AML-193 (cell line): Measurements from ENCODE around the gene PLIN5.
"Not testable (repeated sequence)": the region's sequence is repeated elsewhere in the genome, so short reads cannot be mapped to it uniquely, and the experiment has no call there.

Experiments
- DNase-seq, 2 experiments: peaks; one replicate each; lab custom pipeline; 2025; lab: John Stamatoyannopoulos, UW

PLIN5 gene

DNA sequence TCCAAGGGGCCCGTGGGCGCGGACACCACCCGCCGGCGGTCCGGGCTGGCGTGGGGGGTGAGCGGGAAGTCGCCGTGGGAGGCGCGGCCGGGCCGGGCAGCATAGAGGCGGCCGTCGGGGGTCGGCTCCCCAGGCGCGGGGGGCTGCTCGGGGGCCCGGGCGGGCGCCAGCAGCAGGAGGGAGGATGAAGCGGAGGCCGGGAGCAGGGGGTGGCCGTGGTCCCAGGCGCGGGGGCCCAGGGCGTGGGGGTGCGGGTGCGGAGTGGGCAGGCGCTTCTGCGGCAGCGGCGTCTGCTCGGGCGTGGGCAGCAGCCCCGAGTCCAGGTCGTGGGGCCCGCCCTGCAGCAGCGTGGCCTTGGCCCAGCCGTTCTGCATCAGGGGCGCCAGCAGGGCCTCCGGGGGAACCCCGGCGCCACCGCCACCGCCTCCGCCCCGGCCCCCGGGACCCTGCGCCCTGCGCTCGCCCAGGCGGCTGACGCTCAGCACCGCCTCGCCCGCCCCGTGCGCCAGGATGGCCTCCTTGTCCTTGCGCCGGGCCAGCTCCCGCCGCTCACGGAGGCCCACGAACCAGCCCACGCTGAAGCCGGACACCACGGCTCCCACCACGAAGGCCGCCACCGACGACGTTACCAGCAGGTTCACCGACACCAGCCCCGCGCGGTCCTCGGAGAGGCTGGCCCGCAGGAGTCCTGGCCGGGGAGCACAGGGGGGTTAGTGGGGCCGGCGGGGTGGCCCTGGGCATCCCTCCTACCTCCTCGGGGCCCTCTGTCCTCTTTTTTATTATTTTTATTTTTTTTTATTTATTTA lies 9.0 kb upstream of the PLIN5 start:
- no peak for DNase-seq

- DNase-seq = peak in 1 of 2 experiments; percentile 12
Measured at GRCh38 chr19:4542896-4543841, 8.1 kb upstream of the PLIN5 start.

DNA sequence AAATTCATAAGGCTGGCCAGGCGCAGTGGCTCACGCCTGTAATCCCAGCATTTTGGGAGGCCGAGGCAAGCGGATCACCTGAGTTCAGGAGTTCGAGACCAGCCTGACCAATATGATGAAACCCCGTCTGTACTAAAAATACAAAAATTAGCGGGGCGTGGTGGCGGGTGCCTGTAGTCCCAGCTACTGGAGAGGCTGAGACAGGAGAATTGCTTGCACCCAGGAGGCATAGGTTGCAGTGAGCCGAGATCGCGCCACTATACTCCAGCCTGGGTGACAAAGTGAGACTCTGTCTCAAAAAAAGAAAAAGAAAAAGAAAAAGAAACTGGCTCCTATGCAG lies 6.8 kb upstream of the PLIN5 start:
- not testable (repeated sequence) for DNase-seq

DNA sequence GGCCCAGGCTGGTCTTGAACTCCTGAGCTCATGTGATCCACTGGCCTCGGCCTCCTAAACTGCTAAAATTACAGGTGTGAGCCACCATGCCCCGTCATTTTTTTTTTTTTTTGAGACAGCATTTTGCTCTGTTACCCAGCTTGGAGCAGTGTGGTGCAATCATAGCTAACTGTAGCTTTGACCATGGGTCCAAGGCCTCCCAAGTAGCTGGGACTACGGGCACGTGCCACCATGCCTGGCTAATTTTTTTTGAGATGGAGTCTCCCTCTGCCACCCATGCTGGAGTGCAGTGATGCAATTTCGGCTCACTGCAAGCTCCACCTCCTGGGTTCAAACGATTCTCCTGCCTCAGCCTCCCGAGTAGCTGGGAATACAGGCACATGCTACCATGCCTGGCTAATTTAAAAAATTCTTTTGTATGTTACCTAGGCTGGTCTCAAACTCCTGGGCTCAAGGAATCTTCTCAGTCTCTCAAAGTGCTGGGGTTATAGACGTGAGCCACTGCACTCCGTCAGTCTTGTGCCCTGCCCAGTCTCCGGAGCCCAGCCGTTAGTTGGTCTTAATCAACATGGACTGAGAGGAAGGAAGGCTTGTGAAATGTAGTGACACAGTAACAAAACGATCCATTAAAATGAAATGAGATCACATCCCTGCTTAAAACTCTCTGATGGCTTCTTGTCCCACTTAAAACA lies 6.2 kb upstream of the PLIN5 start:
- peak; percentile 51 to 57 for DNase-seq

- DNase-seq = peak; percentile 80 to 90
Measured at GRCh38 chr19:4539693-4540581, 4.9 kb upstream of the PLIN5 start, which contains the start of gene LRG1. LRG1 (minus strand) TSS chr19:4540036; CDS start chr19:4540013, 23 bp downstream.

GRCh38 chr19:4539169-4539692 lies 4.2 kb upstream of the PLIN5 start:
- DNase-seq = no peak

GRCh38 chr19:4538601-4538954 lies 3.6 kb upstream of the PLIN5 start:
- DNase-seq = no peak

DNA sequence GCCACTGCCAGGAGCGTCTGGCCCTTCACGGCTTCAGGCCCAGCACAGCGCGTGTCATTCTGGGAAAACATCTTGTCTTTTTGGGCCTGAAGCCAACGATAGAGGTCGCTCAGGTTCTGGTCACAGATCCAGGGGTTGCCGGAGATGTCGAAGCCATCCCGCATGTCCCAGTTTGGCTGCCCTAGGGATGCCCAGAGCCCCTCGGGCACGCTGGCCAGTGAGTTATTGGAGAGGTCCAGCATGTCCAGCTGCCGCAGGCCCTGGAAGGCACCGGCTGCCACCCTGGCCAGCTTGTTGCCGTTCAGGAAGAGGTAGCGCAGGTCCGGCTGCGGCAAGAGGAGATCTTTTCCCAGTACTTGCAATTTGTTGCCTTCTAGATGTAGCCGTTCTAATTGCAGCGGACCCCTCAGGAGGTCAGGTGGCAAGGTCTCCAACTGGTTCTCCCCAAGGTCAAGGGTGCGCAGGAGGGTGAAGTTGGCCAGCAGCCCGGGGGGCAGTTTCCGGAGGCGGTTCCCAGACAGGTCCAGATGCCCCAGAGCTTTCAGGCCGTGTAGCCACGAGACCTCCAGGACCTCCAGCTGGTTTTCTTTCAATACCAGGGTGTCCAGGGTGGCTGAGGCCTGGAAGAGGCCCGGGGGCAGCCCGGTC lies 3.1 kb upstream of the PLIN5 start:
- DNase-seq = no peak

GRCh38 chr19:4536798-4537197 lies 1.8 kb upstream of the PLIN5 start:
- DNase-seq = no peak

DNA sequence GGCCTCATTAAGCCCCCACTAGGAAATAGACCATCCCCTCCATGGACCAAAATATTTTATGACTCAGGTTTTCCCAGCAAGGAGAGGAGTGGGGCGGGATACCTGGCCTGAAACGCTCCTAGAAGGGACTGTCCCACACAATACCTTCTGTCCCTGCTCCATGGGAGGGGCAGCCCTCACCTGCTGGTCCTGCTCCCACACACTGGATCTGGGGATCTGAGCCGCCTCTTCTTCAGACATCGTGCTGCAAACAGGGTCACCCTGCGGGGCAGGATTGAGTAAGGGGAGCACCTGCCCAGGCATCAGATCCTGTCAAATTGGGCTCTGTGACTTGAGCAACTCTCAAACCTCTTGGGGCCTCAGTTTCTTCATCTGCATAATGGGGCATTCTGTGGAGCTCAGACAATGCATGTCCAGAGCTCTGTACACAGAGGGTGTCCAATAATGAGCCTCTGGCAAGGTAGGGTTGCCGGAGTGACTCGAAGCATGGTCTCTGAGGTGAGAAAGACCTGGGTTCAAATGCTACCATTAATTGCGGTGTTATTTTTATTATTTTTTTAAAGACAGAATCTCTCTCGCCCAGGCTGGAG lies 1.1 kb downstream of the PLIN5 start:
- no peak for DNase-seq

- DNase-seq = no peak
Measured at GRCh38 chr19:4533334-4533733, 1.7 kb downstream of the PLIN5 start.

DNA sequence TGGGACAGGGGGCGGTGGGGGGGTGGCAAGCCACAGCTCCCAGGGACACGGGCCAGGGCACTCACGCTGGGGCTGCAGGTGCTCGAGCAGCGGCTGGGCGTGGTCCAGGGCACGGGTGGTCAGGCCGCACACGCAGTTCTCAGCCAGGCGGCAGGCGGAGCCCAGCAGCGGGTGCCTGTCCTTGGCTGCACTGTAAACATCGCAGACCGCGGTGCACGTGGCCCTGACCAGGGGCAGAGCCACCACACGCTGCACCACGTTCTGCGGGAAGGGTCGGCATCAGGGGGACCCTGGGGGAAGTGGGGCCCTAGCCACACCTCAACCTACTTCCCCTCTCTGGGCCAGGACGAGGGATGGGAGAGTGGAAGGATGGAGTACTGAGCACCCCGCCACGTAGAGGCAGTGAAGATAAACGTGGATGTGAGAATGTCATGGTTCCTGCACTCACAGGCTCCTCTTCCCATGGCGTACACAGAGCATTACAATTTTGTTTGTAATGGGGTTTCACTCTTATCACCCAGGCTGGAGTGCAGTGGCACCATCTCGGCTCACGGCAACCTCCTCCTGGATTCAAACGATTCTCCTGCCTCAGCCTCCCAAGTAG lies 3.4 kb downstream of the PLIN5 start:
- DNase-seq = no peak

- no peak for DNase-seq
Measured at GRCh38 chr19:4529924-4530522, 5.0 kb downstream of the PLIN5 start.

GRCh38 chr19:4528843-4529242 lies 6.2 kb downstream of the PLIN5 start:
- DNase-seq = no peak

GRCh38 chr19:4527377-4527776 lies 7.6 kb downstream of the PLIN5 start:
- not testable (repeated sequence) for DNase-seq

- DNase-seq = no peak
Measured at GRCh38 chr19:4525563-4526002, 9.4 kb downstream of the PLIN5 start.

DNA sequence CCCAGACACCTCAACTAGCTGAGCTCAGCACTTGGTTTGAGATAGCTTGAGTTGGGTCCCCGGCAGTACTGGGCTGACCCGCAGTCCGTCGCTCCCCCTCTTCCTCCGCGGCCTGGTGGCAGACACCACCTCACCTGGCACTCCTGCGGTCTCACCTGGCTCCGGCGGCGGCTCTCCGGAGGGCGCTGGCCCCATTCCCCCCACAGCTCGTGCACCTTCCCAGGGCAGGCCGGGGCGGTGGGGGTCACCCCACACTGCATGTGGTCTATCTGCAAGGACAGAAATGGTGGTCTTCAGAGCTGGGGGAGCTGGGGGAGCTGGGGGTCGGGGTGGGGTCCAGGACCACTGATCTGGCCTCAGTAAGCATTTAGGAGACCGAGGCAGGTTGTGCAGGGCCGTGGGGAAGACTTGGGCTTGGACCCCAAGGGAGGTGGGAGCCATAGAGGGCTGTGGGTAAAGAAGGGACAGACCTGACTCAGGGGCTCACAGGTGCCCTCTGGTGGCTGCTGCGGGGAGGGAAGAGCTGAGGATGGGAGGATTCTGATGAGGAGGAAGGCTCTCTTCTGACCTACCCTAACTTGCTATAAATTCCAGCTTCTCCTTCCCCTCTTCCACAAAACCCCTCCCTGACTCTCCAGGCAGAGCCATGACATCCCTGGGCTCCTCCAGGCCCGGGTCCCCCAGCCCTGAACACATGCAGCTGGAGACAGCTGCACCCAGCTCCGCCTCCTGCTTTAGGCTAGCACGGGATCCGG lies 10.0 kb downstream of the PLIN5 start:
- peak; percentile 23 to 39 for DNase-seq

DNA sequence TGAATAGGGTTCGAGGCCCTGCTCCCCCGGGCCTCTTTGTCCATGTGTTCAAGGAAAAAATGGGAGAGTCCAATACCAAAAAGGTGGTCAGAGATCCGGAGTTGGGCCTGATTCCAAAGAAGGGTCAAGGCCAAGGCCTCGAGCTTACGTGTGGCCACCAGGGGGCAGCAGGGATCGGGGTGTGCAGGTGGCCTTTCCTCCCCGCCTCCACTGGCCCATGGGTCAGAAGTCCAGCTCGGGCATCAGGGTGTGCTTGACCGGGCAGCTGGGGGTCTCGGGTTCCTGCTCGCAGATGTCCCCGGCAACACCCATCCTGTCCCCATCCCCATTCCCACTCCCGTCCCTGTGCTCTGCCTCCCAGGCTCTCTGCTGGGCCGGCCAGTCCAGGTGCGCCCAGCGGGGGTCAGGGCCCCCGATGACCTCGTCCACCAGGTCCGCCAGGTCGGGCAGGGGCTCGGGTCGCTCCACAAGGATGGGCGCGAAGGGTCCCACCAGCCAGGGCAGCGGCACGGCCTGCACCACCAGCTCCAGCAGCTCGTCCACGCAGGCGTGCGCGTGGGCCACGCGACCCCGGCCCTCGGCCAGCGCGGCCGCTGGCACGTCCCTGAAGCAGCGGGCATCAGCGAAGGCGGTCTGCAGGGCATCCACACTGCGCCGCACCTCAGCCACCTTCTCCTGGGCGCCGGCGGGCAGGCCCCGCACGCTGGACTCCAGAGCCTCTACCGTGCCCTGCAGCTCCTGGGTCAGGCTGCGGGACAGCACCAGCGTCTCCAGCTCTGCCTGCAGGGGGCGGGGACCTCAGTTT lies 11.5 kb downstream of the PLIN5 start:
- peak; percentile 15 to 43 for DNase-seq
